ENCODE data around the gene ALDH1L2.

Gene ALDH1L2

DNA sequence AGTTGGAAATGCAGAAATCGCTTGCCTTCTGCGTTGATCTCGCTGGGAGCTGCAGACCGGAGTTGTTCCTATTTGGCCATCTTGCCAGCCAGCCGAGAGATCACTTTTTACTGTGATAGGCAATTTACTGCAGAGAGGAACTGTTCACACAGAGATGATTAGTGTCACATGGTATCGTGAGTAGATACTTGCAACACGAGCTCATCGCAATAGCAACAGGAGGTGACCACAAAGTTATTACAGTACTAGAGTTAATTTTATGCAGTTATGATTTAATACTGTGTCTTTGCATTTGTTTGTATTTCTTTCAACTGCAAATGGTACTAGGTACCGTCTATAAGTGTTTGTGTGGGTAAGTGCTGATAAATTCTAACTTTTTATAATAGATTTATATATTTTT is 70.4 kb downstream of the ALDH1L2 start:
- H3K4me3 ChIP-seq (ENCODE audit: extremely low read depth, insufficient read depth, low read length, poor library complexity, severe bottlenecking) = no peak overlapping the region
- H3K27ac ChIP-seq (ENCODE audit: low read depth, low read length, severe bottlenecking) = peak overlapping the region; percentile 41
- H3K9me3 ChIP-seq (ENCODE audit: control insufficient read depth, low read length) = no peaks in the 10 kb centered on the region
- peaks cover 18% of the 10 kb centered on the region for H3K36me3 ChIP-seq (ENCODE audit: control insufficient read depth, insufficient read depth, low read length)
- peaks cover 4% of the 10 kb centered on the region for H3K4me1 ChIP-seq (ENCODE audit: control insufficient read depth, insufficient read depth, low read length, poor library complexity, severe bottlenecking)
- 93% methylated on average over 7 to 8 of the region's 9 CpGs for WGBS, 2 experiments (ENCODE audit: insufficient coverage in 2 of 2)

DNA sequence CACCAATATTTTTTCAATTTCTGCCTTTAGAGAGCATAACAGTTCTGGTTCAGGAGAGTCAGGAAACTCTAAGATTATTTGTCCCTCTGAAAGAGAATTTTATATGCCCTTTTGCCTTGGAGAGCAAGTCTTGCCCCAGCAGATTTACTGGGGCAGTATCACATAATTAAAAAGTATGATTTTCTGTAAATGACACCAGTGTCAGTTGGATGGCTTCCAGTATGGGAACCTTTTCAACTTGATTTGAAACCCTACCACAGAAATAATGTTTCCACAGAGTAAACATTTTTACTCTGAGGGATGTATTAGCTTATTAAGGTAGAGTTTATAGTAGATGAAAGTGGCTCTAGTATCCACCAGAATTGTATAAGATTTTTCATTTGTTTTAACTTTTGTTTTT is 82.8 kb downstream of the ALDH1L2 start:
- Histone ChIP-seq H3K36me3 (ENCODE audit: control insufficient read depth, insufficient read depth, low read length) (peaks cover 93% of the 10 kb centered on the region), H3K27ac (ENCODE audit: low read depth, low read length, severe bottlenecking) (no peak overlapping the region), H3K4me1 (ENCODE audit: control insufficient read depth, insufficient read depth, low read length, poor library complexity, severe bottlenecking) (no peaks in the 10 kb centered on the region), H3K9me3 (ENCODE audit: control insufficient read depth, low read length) (no peaks in the 10 kb centered on the region), H3K4me3 (ENCODE audit: extremely low read depth, insufficient read depth, low read length, poor library complexity, severe bottlenecking) (no peak overlapping the region)

DNA sequence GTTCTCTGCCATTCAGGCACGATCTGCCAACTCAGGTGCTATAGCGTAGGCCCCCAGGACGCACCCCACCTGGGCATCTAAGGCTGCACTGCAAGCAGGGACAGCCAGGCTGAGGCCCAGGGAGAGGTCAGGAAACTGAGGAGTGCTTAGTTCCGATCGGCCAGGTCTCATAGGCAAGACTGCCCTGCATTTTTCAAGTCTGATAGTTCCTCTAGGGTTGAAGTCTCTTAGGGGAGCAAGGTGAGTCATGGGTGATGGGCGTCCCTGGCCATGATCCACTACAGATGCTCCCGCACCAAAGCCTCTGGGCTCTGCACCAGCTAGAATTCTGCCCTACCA is 84.9 kb downstream of the ALDH1L2 start:
- Histone ChIP-seq H3K4me3 (ENCODE audit: extremely low read depth, insufficient read depth, low read length, poor library complexity, severe bottlenecking) (no peak overlapping the region), H3K27ac (ENCODE audit: low read depth, low read length, severe bottlenecking) (no peak overlapping the region), H3K36me3 (ENCODE audit: control insufficient read depth, insufficient read depth, low read length) (peaks cover 99% of the 10 kb centered on the region), H3K4me1 (ENCODE audit: control insufficient read depth, insufficient read depth, low read length, poor library complexity, severe bottlenecking) (no peaks in the 10 kb centered on the region), H3K9me3 (ENCODE audit: control insufficient read depth, low read length) (no peaks in the 10 kb centered on the region)
- 95 to 98% methylated on average over 6 to 7 of the region's 7 CpGs for WGBS, 2 experiments (ENCODE audit: insufficient coverage in 2 of 2)

DNA sequence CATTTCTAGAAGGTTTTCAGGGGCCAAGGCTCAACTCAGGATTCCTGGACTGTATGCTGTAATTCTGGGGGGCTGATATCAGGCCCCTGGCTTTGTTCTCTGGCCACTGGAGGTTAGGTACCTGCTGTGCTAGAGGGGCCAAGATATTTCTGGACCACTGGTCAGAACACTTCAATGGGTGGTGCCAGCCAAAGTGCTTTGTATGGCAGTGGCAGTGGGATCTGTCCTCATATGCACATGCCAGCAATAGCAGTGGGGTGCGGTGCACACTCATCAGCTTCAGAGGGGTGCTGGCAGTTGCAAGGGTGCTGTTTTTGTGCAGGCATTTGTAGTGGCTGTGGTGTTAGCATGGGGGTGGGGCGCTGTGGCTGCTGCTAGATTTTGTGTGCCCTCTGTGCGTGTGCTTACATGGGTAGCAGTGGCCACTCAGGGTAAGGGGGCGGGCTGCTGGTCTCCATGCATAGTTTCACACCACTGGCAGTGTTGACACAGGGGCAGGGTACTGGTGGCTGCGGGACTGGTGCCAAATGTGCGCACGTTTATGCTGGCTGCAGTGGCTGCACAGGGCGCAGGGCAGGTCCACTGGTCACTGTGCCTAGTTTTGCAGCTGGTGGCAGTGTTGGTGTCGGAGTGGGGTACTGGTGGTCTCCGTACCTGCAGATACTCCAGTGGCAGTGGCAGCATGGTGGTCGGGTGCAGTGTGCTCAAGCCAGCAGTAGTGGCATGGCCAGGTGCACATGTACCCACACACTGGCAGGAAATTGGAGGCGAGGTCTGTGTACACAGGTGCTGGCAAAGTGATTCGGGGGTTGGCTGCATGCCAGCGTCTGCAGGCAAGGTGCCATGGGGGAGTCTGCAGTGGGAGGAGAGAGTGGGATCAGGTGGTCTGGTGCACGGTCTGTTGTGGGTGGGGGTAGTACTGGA is 85.6 kb downstream of the ALDH1L2 start:
- H3K36me3 ChIP-seq (ENCODE audit: control insufficient read depth, insufficient read depth, low read length) = peaks cover 99% of the 10 kb centered on the region
- no peaks in the 10 kb centered on the region for H3K4me1 ChIP-seq (ENCODE audit: control insufficient read depth, insufficient read depth, low read length, poor library complexity, severe bottlenecking)
- no peak overlapping the region for H3K4me3 ChIP-seq (ENCODE audit: extremely low read depth, insufficient read depth, low read length, poor library complexity, severe bottlenecking)
- WGBS, 2 experiments (ENCODE audit: insufficient coverage in 2 of 2) = 94 to 95% methylated on average over 13 of the region's 15 CpGs
- no peaks in the 10 kb centered on the region for H3K9me3 ChIP-seq (ENCODE audit: control insufficient read depth, low read length)
- H3K27ac ChIP-seq (ENCODE audit: low read depth, low read length, severe bottlenecking) = no peak overlapping the region

DNA sequence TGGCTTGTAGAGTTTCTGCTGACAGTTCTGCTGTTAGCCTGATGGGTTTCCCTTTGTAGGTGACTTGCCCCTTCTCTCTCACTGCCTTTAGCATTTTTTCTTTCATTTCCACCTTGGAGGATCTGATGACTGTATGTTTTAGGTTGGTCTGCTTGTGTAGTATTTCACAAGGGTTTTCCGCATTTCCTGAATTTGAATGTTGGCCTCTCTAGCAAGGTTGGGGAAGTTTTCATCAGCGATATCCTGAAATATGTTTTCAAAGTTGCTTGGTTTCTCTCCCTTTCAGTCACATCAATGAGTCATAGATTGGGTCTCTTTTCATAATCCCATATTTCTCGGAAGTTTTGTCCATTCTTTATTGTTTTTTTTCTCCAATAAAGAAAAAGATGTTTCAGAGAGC is 86.7 kb downstream of the ALDH1L2 start:
- Histone ChIP-seq H3K36me3 (ENCODE audit: control insufficient read depth, insufficient read depth, low read length) (peaks cover 99% of the 10 kb centered on the region), H3K27ac (ENCODE audit: low read depth, low read length, severe bottlenecking) (no peak overlapping the region), H3K4me3 (ENCODE audit: extremely low read depth, insufficient read depth, low read length, poor library complexity, severe bottlenecking) (no peak overlapping the region), H3K4me1 (ENCODE audit: control insufficient read depth, insufficient read depth, low read length, poor library complexity, severe bottlenecking) (no peaks in the 10 kb centered on the region), H3K9me3 (ENCODE audit: control insufficient read depth, low read length) (no peaks in the 10 kb centered on the region)
- 60 to 97% methylated on average over 1 to 3 of the region's 3 CpGs for WGBS, 2 experiments (ENCODE audit: insufficient coverage in 2 of 2)

DNA sequence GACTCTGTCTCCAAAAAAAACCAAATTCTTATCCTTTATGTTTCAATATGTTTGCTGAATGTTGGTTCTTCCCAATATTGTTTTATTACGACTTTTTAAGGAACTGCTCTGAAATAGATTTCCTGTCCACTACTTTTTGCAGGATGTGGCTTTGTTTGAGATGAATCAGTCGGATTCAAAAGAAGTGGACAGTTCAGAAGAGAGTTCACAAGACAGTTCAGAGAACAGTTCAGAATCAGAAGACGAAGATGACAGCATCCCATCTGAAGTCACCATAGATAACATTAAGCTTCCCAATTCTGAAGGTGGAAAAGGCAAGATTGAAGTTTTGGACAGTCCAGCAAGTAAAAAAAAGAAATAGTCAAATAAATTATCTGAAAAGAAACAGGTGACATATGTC is 89.9 kb downstream of the ALDH1L2 start:
- no peaks in the 10 kb centered on the region for H3K4me1 ChIP-seq (ENCODE audit: control insufficient read depth, insufficient read depth, low read length, poor library complexity, severe bottlenecking)
- H3K36me3 ChIP-seq (ENCODE audit: control insufficient read depth, insufficient read depth, low read length) = peaks cover 99% of the 10 kb centered on the region
- no peak overlapping the region for H3K4me3 ChIP-seq (ENCODE audit: extremely low read depth, insufficient read depth, low read length, poor library complexity, severe bottlenecking)
- 100% methylated on average over 1 of the region's 3 CpGs; no CpG with 5 or more reads in 1 of the 2 experiments for WGBS, 2 experiments (ENCODE audit: insufficient coverage in 2 of 2)
- H3K9me3 ChIP-seq (ENCODE audit: control insufficient read depth, low read length) = no peaks in the 10 kb centered on the region
- no peak overlapping the region for H3K27ac ChIP-seq (ENCODE audit: low read depth, low read length, severe bottlenecking)

DNA sequence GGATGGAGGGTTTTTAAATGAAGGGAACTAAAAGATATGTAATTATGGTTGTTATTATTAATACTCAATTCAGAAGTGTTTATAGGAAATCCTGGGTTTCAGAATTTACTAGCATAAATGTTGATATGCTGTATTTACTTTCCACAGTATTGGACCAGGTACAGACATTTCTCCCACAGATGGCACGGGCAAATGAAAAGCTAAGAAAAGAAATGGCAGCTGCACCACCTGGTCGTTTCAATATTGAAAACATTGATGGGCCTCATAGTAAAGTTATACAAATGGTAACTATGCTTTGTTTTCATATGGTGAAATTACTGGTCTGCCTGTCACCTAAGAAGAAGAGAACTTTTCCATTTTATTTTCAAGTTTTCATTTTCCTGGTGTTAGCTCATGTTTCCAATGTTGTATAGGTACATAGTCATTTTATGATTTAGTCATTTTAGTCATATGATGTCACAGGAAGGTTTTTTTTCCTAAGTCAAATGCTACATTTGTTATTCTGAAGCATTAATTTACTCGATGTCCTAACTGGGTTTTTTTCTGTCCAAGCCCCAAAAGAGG is 92.6 kb downstream of the ALDH1L2 start:
- H3K4me1 ChIP-seq (ENCODE audit: control insufficient read depth, insufficient read depth, low read length, poor library complexity, severe bottlenecking) = peaks cover 9% of the 10 kb centered on the region
- 88 to 96% methylated on average over 1 to 3 of the region's 3 CpGs for WGBS, 2 experiments (ENCODE audit: insufficient coverage in 2 of 2)
- H3K9me3 ChIP-seq (ENCODE audit: control insufficient read depth, low read length) = no peaks in the 10 kb centered on the region
- no peak overlapping the region for H3K27ac ChIP-seq (ENCODE audit: low read depth, low read length, severe bottlenecking)
- no peak overlapping the region for H3K4me3 ChIP-seq (ENCODE audit: extremely low read depth, insufficient read depth, low read length, poor library complexity, severe bottlenecking)
- H3K36me3 ChIP-seq (ENCODE audit: control insufficient read depth, insufficient read depth, low read length) = peaks cover 83% of the 10 kb centered on the region

DNA sequence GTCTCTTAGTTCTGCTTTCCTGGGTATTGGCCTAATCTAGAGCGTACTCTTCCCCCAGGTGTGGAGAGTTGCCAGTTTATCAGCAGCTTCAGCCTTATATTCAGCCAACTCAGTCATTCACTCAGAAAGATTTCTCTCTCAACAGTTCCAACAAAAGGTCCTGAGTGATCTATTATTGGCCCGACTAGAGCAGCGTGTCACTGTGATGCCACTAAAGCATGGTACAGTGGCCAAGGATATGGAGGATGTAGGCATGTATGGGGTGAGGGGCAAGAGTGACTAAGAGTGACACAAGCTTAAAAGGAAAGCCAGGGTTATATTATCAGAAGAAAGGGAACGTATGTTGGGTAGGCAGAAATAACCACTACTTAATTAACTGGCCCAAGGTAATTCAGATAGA is 93.3 kb downstream of the ALDH1L2 start:
- Histone ChIP-seq H3K36me3 (ENCODE audit: control insufficient read depth, insufficient read depth, low read length) (peaks cover 76% of the 10 kb centered on the region), H3K4me1 (ENCODE audit: control insufficient read depth, insufficient read depth, low read length, poor library complexity, severe bottlenecking) (peaks cover 9% of the 10 kb centered on the region)
- 100% methylated on average over 2 to 3 of the region's 4 CpGs for WGBS, 2 experiments (ENCODE audit: insufficient coverage in 2 of 2)

DNA sequence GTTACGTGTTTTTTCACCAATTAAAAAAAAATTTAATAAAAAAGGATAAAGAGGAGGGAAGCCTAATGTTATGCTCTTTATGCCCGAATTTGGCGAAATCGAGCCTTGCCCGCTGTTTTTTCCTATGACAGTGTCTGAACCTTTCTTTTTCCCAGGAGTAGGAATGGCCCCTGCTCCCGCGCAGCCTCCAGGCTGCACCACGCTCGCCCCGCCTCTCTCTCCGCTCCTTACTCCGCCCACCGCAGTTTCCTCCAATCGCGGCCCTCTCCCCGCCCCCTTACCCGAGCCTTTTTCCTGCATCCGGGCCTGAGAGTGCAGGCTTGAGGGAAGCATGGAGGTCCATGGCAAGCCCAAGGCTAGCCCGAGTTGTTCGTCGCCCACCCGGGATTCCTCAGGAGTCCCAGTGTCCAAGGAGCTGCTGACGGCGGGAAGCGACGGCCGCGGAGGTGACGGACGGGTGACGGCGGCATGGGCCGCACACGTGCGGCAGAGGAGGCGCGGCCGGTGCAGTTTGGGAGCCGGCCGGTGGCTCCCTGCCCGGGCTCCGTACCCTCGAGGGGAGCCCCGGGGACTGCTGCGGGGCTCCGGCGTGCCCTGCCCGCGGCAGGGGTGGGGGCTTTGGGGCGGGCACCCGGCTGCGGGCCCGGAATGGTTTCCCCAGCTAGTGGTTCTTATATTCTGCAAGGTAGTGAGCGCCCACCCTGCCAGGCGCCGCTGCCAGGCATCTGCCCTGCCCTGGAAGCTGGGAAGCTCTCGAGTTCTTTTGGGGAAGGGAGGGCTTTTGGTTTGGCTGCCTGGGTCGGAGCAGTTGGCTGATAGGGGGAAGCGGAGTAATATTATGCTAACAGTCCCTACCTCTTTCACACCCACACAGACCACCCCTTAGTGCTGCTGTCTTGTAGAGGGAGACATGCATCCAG is 98.0 kb downstream of the ALDH1L2 start, which contains the start of gene NOPCHAP1:
TSS of gene NOPCHAP1 (plus strand) at position 295 of the 920 bp plus-strand sequence. CDS start at position 332, 37 bp downstream.
- 0% methylated on average over 38 to 39 of the region's 59 CpGs for WGBS, 2 experiments (ENCODE audit: insufficient coverage in 2 of 2)
- H3K27ac ChIP-seq (ENCODE audit: low read depth, low read length, severe bottlenecking) = peak within 1 kb of the TSS; percentile 52

More for the DNA sequence above, 93.3 kb downstream of the ALDH1L2 start:
- H3K27ac ChIP-seq (ENCODE audit: low read depth, low read length, severe bottlenecking) = no peak overlapping the region
- H3K4me3 ChIP-seq (ENCODE audit: extremely low read depth, insufficient read depth, low read length, poor library complexity, severe bottlenecking) = no peak overlapping the region
- no peaks in the 10 kb centered on the region for H3K9me3 ChIP-seq (ENCODE audit: control insufficient read depth, low read length)

DNA sequence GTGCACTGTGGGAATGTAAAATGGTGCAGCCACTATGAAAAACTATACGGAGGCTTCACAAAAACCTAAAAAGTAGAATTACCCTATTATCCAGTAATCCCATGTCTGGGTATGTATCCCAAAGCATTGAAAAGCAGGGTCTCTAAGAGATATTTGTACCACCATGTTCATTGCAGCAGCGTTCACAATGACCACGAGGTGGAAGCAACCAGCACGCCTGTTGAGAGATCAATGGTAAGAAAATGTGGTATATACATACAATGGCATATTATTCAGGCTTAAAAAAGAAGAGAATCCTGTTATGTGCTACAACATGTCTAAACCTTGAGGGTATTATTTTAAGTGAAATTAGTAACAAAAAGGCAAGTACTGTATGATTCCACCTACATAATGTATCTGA is 99.1 kb downstream of the ALDH1L2 start:
- 92% methylated on average over 2 of the region's 4 CpGs; no CpG with 5 or more reads in 1 of the 2 experiments for WGBS, 2 experiments (ENCODE audit: insufficient coverage in 2 of 2)
- no peaks in the 10 kb centered on the region for H3K9me3 ChIP-seq (ENCODE audit: control insufficient read depth, low read length)
- no peak overlapping the region for H3K4me3 ChIP-seq (ENCODE audit: extremely low read depth, insufficient read depth, low read length, poor library complexity, severe bottlenecking)
- peaks cover 19% of the 10 kb centered on the region for H3K36me3 ChIP-seq (ENCODE audit: control insufficient read depth, insufficient read depth, low read length)
- H3K27ac ChIP-seq (ENCODE audit: low read depth, low read length, severe bottlenecking) = no peak overlapping the region
- H3K4me1 ChIP-seq (ENCODE audit: control insufficient read depth, insufficient read depth, low read length, poor library complexity, severe bottlenecking) = peaks cover 9% of the 10 kb centered on the region

More for the DNA sequence above, 98.0 kb downstream of the ALDH1L2 start, which contains the start of gene NOPCHAP1:
- Histone ChIP-seq H3K4me1 (ENCODE audit: control insufficient read depth, insufficient read depth, low read length, poor library complexity, severe bottlenecking) (peaks cover 9% of the 10 kb centered on the region), H3K36me3 (ENCODE audit: control insufficient read depth, insufficient read depth, low read length) (peaks cover 30% of the 10 kb centered on the region), H3K4me3 (ENCODE audit: extremely low read depth, insufficient read depth, low read length, poor library complexity, severe bottlenecking) (peak within 1 kb of the TSS; percentile 71), H3K9me3 (ENCODE audit: control insufficient read depth, low read length) (no peaks in the 10 kb centered on the region)
